Smooth muscle cell of the brain vasculature (primary cell): ENCODE data around the gene TSBP1.

Experiments used
- DNase-seq: peaks from one replicate; pipeline ENCODE4 v3.0.0-alpha.2; 2012; ENCODE audit warnings: low read depth, low spot score

TSBP1 gene, protein sequence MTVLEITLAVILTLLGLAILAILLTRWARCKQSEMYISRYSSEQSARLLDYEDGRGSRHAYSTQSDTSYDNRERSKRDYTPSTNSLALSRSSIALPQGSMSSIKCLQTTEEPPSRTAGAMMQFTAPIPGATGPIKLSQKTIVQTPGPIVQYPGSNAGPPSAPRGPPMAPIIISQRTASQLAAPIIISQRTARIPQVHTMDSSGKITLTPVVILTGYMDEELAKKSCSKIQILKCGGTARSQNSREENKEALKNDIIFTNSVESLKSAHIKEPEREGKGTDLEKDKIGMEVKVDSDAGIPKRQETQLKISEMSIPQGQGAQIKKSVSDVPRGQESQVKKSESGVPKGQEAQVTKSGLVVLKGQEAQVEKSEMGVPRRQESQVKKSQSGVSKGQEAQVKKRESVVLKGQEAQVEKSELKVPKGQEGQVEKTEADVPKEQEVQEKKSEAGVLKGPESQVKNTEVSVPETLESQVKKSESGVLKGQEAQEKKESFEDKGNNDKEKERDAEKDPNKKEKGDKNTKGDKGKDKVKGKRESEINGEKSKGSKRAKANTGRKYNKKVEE

DNA sequence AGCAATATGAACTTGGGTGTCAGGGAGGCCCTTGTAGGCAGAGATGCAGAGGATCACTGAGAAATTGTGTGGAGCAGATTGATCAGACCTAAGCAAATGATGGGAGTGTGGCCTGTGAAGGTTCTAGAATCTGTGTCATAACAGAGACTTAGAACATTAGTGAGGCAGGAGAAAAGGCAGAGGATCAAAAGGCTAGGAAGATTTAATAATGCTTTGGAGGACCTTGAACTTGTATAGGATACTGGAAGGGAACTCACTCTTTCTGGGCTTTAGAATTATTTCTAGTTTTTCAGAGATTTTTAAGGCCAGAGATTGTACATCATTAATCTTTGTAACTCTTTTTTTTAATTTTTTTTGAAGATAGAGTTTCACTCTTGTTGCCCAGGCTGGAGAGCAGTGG lies at the start of gene TSBP1:
TSBP1 (minus strand) TSS at position 101 of the 400 bp plus-strand sequence. CDS start 197 bp downstream, outside the sequence.
- DNase-seq: no peak

DNA sequence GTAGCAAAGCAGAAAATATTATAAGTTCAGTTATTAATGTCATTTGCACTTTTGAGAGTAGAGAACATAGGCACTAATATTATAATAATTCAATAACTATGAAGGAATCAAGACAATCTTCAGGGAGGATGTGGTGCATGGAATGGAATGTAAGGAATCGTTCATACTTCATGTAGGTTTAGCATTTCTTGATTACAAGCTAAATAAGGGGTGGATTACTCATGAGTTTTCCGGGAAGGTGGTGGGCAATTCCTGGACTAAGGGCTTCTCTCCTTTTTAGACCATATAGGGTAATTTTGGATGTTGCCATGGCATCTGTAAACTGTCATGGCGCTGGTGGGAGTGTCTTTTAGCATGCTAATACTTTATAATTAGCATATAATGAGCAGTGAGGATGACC lies 44.3 kb upstream of the TSBP1 start:
- no peak for DNase-seq

DNA sequence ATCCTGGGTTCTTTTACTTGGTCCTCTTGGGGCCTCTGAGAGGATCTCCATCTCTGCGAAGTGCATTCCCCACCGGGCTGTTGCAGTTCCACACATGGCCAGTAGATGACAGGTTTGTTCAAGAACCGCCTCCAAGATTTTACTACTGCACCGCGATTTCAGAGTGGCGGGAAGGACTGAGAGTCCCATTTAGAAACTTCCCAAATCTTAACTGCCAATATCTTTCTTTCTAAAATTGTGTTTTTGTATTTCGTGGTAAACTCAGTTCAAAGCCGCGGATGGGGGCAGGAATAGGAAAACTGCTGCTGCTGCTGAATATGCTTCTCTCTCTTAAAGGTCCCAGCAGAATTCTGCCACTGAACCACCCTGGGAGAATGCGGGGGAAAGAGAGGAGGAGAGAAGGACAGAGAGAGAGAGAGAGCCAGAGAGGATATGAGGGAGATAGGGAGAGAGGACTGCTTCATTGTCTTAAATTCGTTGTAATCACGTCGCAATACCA lies 43.9 kb upstream of the TSBP1 start:
- DNase-seq: peak; percentile 36

DNA sequence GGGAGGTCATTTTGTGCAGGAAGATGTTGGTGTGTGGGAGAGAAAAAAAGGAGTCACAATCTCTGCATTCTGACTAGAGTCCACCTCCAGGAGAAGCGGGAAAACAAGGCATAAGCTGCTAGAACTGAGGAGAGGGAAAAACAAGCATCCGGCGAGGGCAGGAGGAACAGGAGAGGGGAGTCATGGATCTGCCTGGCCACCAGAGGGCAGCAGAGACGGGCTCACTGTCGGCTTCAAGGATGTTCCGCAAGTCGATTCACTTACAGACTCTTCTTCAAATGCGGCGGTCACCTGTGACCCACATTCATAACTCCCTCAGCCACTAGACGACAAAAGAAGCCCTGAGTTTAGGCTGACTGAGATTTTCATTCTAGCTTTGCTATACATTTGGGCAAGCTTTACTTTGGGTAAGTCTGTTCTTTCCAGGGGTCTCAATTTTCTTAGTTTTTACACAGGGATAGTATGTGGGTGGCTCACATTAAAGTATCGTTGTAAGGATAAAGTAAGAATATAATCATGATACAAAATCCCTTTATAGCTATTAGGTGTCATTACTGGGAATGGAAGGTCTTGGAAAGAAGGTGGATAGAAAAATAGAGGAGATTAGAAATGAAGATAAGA lies 41.8 kb upstream of the TSBP1 start:
- peak; percentile 40 for DNase-seq

DNA sequence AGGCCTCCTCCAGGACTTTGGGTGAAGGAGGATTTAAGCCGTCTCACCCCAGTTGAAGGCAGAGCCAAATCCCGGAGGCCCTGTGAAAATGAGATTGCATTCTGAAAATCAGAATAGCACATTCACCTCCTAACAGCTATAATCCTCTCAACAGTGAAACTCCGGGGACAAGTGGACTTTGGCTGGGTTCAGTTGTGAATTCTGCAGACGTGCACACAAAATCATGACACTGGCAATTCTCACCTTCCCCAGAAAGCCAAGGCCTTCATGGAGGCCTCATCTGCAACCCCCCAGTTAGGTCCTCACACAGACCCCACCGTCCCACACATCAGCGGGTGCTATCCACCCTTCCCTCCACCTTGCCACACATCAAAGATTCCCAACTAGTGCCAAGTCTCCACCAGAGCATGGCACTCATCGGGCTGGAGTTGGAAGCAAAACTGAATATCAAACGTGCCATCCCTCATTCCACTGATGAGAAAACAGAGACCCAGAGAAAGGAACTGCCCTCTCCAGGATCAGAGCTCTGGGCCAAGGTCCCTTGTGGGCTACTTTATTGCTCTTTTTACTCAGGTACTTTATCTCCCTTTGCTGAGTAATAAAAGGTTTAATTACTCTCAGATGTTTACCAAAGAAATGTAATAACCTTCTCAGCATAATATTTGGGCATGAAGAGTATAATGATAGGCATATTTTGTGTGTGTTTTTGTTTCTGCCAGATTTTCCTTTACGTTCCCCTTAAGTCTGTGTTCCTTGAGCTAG lies 40.0 kb upstream of the TSBP1 start:
- DNase-seq: no peak

DNA sequence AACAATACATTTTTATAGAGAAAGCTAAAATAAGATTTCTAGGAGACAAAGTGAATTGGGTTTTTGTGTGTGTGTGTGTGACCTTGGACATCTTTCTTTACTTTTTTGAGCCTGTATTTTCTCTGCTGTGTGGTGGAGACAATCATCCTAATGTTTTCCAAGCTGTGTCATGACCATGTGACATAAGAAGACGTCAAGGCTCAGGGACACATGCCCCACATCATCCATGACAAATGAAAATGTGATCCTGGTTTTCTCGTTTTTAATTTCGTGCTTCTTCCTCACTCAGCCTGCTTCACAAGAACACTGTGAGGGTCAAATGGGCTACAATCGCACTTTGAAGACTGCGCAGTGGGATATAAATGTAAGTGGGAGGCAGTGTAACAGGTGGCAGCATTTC lies 39.2 kb upstream of the TSBP1 start:
- no peak for DNase-seq

DNA sequence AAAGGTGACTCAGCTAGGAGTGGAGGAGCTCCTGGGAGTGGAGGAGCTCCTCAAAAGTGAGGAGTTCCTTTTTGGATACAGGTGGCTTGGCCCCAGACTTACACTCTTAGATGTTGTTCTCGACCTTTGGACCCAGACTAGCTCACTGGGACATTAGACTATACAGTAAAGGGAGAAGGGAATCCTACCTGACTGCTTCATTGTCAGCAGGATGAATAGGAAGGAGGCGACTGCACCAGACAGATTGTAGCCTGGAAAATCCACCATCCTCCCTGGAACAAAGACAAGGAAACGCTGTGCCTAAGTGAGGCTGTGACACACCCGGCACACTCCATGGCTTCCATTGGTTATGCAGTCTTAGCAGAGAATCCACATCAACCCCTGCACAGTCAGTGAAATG lies 35.2 kb upstream of the TSBP1 start, which contains the start of gene BTNL2:
BTNL2 (minus strand) TSS at position 325 of the 400 bp plus-strand sequence; CDS start at position 267, 58 bp downstream.
- DNase-seq: no peak

DNA sequence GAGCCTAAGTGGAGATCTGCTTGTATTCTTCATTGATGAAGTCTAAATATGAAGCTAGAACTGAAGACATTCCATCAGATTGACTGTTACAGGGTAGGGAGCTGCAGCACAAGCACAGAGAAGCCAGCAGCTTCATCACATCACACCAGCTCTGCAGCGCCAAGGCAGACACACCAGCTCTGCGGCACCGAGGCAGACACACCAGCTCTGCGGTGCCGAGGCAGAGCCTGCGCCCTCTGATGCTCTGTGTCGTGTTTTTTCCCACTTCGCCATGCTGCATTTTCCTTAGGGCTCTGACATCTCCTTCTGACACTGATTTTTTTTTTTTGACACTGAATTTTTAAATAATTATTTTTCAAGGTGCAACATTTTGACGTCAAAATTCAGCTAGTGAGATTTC lies 34.5 kb upstream of the TSBP1 start:
- no peak for DNase-seq

DNA sequence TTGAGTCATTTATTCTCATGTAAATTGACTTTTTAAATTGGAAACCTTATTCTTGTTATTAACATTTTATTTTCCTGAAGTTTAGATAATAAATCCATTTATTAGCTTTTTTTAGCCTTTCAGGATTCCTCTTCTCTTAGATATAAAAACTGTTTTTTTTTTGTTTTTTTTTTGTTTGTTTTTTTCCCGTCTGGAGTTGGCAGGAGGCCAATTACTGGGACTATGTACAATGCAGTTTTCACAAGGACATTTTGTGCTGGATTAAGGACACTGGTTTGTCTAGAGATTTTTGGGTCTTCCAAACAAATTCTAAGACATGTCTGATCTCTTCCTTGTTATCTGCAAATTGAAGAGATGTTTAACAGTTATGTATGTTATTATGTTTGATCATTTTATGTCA lies 34.0 kb upstream of the TSBP1 start:
- no peak for DNase-seq

DNA sequence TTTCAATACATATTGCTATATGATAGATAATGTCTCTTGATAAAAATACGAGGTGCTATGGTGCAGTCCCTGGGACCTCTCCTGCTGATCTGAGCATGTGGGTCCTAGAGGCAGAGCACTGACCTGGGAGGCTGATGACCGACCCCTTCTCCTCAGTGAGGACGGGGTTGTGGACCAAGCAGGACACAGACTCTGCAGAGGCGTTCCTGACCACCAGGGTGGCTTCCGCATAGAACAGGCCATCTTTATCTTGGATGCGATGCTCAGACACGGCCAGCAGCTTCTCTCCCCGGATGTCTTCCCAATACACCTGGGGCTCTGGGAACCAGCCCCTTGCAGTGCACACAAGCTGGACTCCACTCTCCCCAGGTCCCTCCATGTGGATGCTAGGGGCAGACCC lies 31.1 kb upstream of the TSBP1 start:
- DNase-seq: no peak

DNA sequence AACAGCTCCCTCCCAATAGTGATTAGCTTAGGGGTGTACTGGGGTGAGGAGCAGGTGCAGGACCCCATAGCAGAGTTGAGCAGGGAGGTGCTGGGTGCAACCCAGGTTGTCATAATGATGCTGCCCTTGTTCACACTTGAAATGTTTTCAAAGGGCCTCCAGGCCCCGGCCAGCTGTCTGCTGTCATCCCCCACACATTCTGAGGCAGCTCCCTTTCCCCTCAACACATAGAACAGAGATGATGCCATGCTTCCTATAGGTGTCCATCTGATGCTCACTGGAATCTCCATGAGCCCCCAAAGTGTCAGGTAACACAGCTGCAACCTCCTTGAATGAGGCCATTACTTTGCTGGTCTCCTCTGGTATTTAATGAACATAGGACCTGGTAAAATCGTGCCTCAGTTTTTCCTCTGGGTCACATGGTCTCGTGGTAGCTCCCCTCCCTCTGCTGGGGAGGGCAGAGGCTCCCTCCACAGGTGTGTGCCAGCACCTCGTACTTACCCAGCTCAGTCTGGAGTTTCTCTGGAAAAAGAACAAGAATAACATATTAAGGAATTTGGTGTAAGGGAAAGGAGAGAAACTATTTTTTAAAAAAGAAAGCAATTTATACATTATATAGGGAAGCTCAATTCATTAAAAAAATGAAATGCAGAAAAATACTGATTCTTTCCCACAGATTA lies 29.7 kb upstream of the TSBP1 start:
- DNase-seq: no peak

DNA sequence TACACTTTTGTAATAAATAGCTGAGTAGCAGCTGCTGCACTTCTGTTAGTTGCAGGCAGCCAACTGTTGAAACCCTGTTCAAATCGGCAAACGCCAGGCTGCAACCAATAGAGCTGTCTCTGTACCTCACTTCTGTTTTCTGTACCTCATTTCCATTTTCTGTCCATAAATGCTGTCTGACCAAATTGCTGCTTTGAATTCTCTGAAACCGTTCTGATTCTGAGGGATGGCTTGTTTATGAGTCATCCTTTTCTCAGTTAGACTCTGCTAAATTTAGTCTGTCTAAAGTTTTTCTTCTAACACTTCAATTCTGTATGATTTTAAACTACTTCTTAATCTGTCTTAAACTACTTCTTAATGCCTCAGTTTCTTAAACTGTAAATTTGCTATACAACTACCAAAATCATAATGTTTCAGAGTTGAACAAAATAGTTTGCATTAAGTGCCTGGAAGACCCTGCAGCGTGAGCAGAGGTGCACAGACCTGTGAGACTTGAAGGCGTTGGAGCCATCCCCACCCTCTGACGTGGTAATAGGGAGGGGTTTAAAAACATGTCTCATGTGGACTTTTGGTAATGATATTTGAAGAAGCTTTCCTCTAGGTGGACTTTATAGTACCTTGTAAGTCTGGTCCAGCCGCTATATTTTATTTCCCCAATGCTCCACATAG lies 25.7 kb upstream of the TSBP1 start:
- DNase-seq: no peak

DNA sequence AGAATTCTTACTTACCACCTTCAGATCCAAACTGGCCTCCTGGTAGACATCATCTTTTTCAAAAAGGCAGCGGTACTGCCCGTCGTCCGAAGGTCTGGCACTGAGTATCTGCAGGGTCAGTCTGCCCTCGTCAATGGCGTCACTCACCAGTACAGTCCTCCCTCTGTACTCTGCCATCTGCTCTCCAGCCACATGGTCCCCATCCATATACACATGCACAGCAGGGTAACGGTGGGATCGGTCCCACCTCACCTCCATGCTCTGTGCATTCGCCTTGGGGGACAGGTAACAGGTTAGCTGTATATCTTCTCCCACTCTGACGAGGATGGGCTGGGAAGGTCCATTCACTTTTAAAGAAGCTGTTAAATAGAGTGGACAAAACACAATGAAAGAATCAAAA lies 24.3 kb upstream of the TSBP1 start:
- no peak for DNase-seq

DNA sequence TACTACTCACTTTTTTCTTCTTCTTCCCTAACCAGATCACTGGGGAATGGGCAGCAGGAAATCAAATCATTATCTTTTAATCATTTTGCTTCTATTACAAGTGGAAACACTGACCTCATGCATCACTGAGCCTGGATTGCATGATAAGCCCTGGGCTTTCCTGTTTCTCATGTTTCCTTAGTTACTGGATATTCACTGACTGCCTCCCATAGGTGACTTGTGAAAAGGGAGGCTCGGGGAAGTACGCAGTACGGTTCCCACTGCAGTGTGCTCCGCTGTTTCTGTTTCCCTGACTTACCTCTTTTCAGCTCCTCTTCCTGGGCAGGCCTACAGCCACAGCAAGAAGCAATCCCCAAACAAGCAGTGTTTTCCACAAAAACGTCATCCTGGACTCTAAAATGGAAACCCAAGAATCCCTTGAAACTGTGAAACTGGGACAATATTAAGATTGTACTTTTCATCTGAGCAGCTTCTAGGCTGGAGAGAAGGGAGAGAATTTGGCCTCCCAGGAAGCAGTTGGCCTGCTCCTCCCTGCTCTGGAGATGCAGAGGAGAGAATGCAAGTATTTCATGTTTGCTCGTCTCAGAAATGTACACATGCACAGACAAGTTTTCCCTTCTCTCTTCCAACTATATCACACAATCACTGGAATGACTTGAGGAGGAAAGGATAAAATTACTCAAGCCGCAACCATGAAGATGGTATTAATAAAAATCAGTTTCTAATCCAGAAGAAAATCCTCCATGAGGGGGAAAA lies 22.1 kb upstream of the TSBP1 start:
- DNase-seq: no peak

DNA sequence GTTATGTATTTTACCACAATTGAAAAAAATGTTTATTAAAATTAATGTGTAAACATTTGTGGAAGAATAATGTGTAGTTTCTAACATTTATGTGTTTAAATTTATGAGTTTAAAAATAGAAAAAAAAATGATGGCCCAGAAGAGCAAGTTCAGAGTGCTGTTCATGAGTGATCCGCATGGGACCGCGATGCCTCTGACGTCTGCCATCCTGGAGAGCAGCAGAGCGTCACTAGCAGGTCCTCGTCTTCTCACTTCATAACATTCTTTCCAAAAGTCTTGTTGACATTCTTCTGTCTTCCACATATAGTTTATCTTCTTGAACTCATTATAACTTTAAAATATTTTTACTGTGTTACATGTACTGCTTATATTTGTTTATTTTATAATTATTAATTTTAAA lies 19.8 kb upstream of the TSBP1 start:
- DNase-seq: no peak

DNA sequence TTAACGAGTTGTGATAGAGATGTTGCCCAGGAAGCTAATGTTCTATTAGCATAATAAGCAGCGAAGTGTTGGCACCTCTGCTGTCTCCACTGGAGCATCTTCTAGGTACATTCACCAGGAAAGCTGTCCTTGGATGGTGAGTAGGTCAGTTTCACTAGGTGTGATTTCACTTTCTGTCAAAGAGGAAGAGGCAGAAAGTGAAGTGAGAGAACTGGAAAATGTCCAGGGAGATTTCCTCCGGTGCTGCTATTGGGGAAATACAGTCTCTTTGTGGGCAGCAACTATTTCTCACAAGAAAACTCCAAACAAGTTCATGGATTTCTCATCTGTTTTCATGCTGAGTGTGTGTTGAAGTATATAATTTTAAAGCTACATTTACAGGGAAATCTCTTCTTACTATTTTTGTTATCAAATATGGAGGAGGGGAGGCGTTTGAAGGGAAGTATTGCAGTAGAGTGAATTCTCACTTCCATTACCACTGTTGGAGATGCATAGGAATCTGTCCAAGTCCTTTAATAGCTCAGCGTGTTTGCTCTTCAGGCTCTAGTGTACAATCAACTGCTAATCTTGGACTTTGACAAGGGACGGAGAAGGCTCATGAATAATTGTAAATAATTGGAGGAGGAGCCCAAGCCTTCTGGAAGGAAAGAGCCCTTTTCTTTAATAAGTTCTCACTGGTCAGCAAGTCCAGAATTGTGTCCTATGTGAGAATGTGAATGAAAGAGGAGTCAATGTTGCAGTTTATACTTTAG lies 16.1 kb upstream of the TSBP1 start:
- no peak for DNase-seq

DNA sequence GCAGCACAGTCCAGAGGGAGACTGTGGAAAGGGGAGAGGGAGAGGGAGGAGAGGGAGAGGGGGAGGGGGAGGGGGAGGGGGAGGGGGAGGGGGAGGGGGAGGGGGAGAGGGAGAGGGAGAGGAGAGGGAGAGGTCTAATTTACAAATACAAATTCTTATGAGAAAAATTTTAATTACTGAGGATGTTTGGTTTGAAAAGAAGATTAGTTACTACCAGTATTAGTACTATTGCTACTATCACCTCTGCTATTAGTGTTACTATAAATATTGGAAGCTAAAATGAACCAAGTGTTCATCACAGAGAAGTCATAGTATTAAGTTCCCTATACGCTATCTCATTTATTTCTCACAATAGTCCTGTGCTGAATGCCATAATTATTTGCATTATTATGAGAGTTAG lies 14.3 kb upstream of the TSBP1 start:
- no peak for DNase-seq

DNA sequence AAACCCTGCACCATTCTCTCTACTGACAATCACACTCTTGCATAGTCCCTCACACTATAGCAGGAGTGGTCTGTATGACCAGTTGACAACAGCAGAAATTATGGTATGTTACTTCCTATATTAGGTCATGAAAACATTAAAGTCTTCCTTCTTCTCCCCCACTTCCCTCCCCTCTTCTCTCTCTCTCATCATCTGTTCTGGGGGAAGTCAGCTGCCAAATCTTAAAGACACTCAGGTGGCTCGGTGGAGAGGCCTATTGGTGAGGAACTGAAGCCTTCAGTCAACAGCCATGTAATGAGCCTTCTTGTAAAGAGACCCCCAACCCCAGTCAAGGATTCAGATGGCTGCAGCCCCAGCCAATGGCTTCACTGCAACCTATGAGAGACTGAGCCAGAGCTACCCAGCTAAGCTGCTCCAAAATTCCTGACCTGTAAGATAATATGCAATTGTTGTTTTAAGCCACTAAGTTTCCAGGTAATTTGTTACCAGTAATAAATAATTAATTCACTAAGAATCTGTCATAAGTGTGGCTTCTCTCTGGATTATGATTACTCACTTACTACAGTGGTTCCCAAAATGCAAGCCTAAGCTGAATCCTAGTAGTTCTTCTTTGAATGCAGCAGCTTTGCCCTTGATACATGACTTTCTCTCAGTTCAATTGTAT lies 11.2 kb upstream of the TSBP1 start:
- DNase-seq: no peak

DNA sequence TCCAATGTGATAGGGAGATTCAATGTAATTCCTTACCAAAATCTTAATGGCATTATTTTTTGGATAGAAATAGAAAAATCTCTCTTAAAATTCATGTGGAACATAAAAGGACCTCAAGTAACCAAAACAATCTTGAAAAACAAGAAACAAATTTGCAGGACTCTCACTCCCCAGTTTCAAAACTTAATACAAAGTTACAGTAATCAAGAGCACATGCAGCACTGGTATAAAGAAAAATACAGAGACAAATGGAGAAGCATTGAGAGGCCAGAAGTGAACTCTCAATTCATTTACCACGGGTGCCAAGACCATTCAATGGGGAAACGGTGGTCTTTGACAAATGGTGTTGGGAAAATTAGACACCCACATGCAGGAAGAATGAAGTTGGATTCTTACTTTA lies 7.8 kb upstream of the TSBP1 start:
- DNase-seq: no peak
